GM12801 (cell line): Measurements from ENCODE around the gene DNAJC3.

Experiments used
- CTCF ChIP-seq: IDR thresholded peaks from one replicate; pipeline ENCODE4 v1.5.1; 2011; ENCODE audit warnings: control low read depth; ENCODE audit not compliant: insufficient read length; ENCODE audit errors: extremely low read depth

DNAJC3 gene

GRCh38 chr13:95814495-95814894, 137.6 kb downstream of the DNAJC3 start:
- no peak for TF ChIP-seq CTCF

- no peak for TF ChIP-seq CTCF
Observed at GRCh38 chr13:95822303-95822702, 145.4 kb downstream of the DNAJC3 start.

GRCh38 chr13:95833126-95833525, 156.2 kb downstream of the DNAJC3 start:
- TF ChIP-seq CTCF: no peak

- no peak for TF ChIP-seq CTCF
Observed at GRCh38 chr13:95833719-95834118, 156.8 kb downstream of the DNAJC3 start.

GRCh38 chr13:95834134-95834765, 157.3 kb downstream of the DNAJC3 start:
- no peak for TF ChIP-seq CTCF

- no peak for TF ChIP-seq CTCF
Observed at GRCh38 chr13:95841894-95842293, 165.0 kb downstream of the DNAJC3 start.

GRCh38 chr13:95842898-95843297, 166.0 kb downstream of the DNAJC3 start:
- TF ChIP-seq CTCF: no peak
